HepG2 (cell line): Measurements from ENCODE around the gene FAM187B. TPM values are rescaled to one million over a fixed set of nuclear protein-coding genes. Genes with fewer than 3 reads are reported as not detected.

Experiments
- ATF1 ChIP-seq: IDR thresholded peaks from 2 replicates; pipeline ENCODE4 v1.6.1; 2016; ENCODE audit warnings: mild to moderate bottlenecking, control low read depth
- CAMTA2 ChIP-seq: sonication (generic); formaldehyde crosslinking; IDR thresholded peaks from 2 replicates; pipeline ENCODE4 v1.4.0; 2020; ENCODE audit warnings: mild to moderate bottlenecking, missing genetic modification reagents, borderline replicate concordance
- GFI1 ChIP-seq: sonication (generic); formaldehyde crosslinking; IDR thresholded peaks from 2 replicates; pipeline ENCODE4 v1.5.0; 2020; ENCODE audit warnings: missing genetic modification reagents, mild to moderate bottlenecking, borderline replicate concordance
- MYC ChIP-seq: sonication (generic); formaldehyde crosslinking; IDR thresholded peaks from 2 replicates; pipeline ENCODE4 v1.9.0; 2021; ENCODE audit warnings: missing genetic modification reagents, borderline replicate concordance
- PHB2 ChIP-seq: fragments of 450-650 bp; IDR thresholded peaks from 2 replicates; pipeline ENCODE4 v1.6.1; 2018; ENCODE audit not compliant: partially characterized antibody
- PHF21A ChIP-seq: sonication (generic); formaldehyde crosslinking; IDR thresholded peaks from 2 replicates; pipeline ENCODE4 v1.5.0; 2020; ENCODE audit warnings: mild to moderate bottlenecking, missing genetic modification reagents
- POGZ ChIP-seq: sonication (generic); formaldehyde crosslinking; IDR thresholded peaks from 2 replicates; pipeline ENCODE4 v1.4.0; 2020; ENCODE audit warnings: mild to moderate bottlenecking, missing genetic modification reagents
- SP140L ChIP-seq: sonication (generic); formaldehyde crosslinking; IDR thresholded peaks from 2 replicates; pipeline ENCODE4 v1.4.0; 2020; ENCODE audit warnings: missing genetic modification reagents, borderline replicate concordance
- STAT5B ChIP-seq: sonication (generic); formaldehyde crosslinking; IDR thresholded peaks from 2 replicates; pipeline ENCODE4 v1.4.0; 2020; ENCODE audit warnings: missing genetic modification reagents
- TEAD2 ChIP-seq: sonication (generic); formaldehyde crosslinking; IDR thresholded peaks from 2 replicates; pipeline ENCODE4 v1.9.0; 2021; ENCODE audit warnings: missing genetic modification reagents
- TEAD3 ChIP-seq: optimal IDR thresholded peaks from 2 replicates; pipeline ENCODE3; 2016; ENCODE audit warnings: borderline replicate concordance
- TGIF2 ChIP-seq: IDR thresholded peaks from 2 replicates; pipeline ENCODE4 v1.6.1; 2016; ENCODE audit warnings: control low read depth, missing compliant biosample characterization
- YY1 ChIP-seq: IDR thresholded peaks from 2 replicates; pipeline ENCODE4 v1.6.1; 2011; ENCODE audit warnings: low read length, low read depth, moderate library complexity, mild to moderate bottlenecking; ENCODE audit not compliant: insufficient read depth, insufficient replicate concordance
- ZMYM2 ChIP-seq: sonication (generic); formaldehyde crosslinking; IDR thresholded peaks from 2 replicates; pipeline ENCODE4 v1.8.0; 2022; ENCODE audit warnings: mild to moderate bottlenecking, missing genetic modification reagents
- ZNF557 ChIP-seq: sonication (generic); formaldehyde crosslinking; IDR thresholded peaks from 2 replicates; pipeline ENCODE4 v1.4.0; 2020; ENCODE audit warnings: missing genetic modification reagents
- ZNF619 ChIP-seq: sonication (generic); formaldehyde crosslinking; IDR thresholded peaks from 2 replicates; pipeline ENCODE4 v1.4.0; 2020; ENCODE audit warnings: mild to moderate bottlenecking, missing genetic modification reagents
- ZNF776 ChIP-seq: sonication (generic); formaldehyde crosslinking; IDR thresholded peaks from 2 replicates; pipeline ENCODE4 v1.4.0; 2020; ENCODE audit warnings: mild to moderate bottlenecking, missing genetic modification reagents
- polyA plus RNA-seq, 8 experiments: library from polyadenylated mRNA; depleted of rRNA in 3 of 8; stranded (reverse) in 7 of 8; unstranded in 1 of 8; fragments of >200 nt; fragmentation: Illumina TruSeq in 4 of 8; extraction: Trizol in 4 of 8; gene quantifications; 2 replicates each; pipeline versions ENCODE4 v1.2.1 to v1.2.3, GENCODE V29; 2011 to 2016; ENCODE audit warnings: low read depth in 4 of 8, missing spikeins in 1 of 8, mixed read lengths in 1 of 8; ENCODE audit not compliant: insufficient read depth in 1 of 8
- total RNA-seq, 5 experiments: library from RNA; depleted of rRNA; stranded (reverse); fragments of >200 nt; fragmentation: Illumina TruSeq; extraction: Trizol; gene quantifications; 2 replicates each; pipeline ENCODE4 v1.2.3, GENCODE V29; 2016; ENCODE audit warnings: low read depth in 1 of 5
- TF ChIP-seq, protein P1 (sequence below): sonication (generic); formaldehyde crosslinking; conservative IDR thresholded peaks from 2 replicates; pipeline ENCODE4 v1.8.0; 2022; ENCODE audit warnings: mild to moderate bottlenecking, moderate library complexity, missing genetic modification reagents
- TF ChIP-seq, protein P2 (sequence below): sonication (generic); formaldehyde crosslinking; IDR thresholded peaks from 2 replicates; pipeline ENCODE4 v1.5.0; 2020; ENCODE audit warnings: missing genetic modification reagents
- TF ChIP-seq, protein P3 (sequence below): sonication (generic); formaldehyde crosslinking; conservative IDR thresholded peaks from 2 replicates; pipeline ENCODE4 v1.4.0; 2020; ENCODE audit warnings: missing genetic modification reagents
- TF ChIP-seq, protein P4 (sequence below): sonication (generic); formaldehyde crosslinking; conservative IDR thresholded peaks from 2 replicates; pipeline ENCODE4 v1.4.0; 2020; ENCODE audit warnings: missing genetic modification reagents

Gene FAM187B
- total and polyA plus RNA-seq, 2 of the 13 experiments (the other 11 are each of a cell fraction or from before 2014, with no cell fraction given), result not detected

DNA sequence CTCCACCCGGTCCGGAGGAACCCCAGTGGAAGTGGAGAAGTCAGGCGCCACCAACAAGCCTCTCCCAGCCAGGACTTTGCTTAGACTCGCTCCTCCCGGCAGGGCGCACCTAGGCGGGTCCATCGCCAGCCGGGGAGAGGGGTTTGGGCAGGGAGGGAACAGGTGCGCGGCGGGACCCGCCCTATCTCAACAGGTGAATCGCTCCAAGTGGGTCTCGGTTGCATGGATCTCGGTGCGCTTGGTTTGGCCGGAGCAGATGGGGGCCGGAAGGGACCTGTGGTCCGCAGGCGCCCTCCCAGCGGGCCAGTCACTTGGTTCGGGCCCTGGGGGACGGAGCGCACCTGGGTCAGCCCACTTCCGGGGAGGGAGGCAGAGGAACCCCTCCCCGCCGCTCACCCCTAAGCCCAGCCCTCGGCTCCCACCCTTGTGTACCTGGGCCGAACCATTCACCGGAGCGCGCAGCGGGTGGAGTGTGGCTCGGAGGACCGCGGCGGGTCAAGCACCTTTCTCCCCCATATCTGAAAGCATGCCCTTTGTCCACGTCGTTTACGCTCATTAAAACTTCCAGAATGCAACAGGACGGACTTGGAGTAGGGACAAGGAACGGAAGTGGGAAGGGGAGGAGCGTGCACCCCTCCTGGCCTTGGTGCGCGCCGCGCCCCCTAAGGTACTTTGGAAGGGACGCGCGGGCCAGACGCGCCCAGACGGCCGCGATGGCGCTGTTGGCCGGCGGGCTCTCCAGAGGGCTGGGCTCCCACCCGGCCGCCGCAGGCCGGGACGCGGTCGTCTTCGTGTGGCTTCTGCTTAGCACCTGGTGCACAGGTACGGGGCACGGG lies 20.0 kb upstream of the FAM187B start, which contains the start of gene LSR (continued):
- TF ChIP-seq, protein P1, sequence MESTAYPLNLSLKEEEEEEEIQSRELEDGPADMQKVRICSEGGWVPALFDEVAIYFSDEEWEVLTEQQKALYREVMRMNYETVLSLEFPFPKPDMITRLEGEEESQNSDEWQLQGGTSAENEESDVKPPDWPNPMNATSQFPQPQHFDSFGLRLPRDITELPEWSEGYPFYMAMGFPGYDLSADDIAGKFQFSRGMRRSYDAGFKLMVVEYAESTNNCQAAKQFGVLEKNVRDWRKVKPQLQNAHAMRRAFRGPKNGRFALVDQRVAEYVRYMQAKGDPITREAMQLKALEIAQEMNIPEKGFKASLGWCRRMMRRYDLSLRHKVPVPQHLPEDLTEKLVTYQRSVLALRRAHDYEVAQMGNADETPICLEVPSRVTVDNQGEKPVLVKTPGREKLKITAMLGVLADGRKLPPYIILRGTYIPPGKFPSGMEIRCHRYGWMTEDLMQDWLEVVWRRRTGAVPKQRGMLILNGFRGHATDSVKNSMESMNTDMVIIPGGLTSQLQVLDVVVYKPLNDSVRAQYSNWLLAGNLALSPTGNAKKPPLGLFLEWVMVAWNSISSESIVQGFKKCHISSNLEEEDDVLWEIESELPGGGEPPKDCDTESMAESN (CRISPR knock-in tag), result peak; percentile 92; the same call in 1 of the 2 replicates
- TF ChIP-seq MYC (CRISPR knock-in tag) (peak; percentile 57; the same call in 1 of the 2 replicates), ZMYM2 (CRISPR knock-in tag) (0 out of 2 replicates have a peak, but pooled peaks have one; percentile 24), ZNF619 (peak; percentile 81), POGZ (peak; percentile 39; the same call in 1 of the 2 replicates), PHF21A (CRISPR knock-in tag) (no peak; the same call in 1 of the 2 replicates), CAMTA2 (no peak; the same call in 1 of the 2 replicates), GFI1 (CRISPR knock-in tag) (peak; percentile 81; the same call in 1 of the 2 replicates), YY1 (peak; percentile 90), ZNF776 (CRISPR knock-in tag) (peak; percentile 85), SP140L (CRISPR knock-in tag) (peak; percentile 47; the same call in 1 of the 2 replicates), ATF1 (CRISPR knock-in tag) (no peak), ZNF557 (CRISPR knock-in tag) (no peak), TEAD2 (CRISPR knock-in tag) (peak; percentile 46; the same call in 1 of the 2 replicates), TEAD3 (CRISPR knock-in tag) (peak; percentile 61), STAT5B (peak; percentile 84; the same call in 1 of the 2 replicates), PHB2 (no peak), TGIF2 (CRISPR knock-in tag) (no peak)
- TF ChIP-seq, protein P2, sequence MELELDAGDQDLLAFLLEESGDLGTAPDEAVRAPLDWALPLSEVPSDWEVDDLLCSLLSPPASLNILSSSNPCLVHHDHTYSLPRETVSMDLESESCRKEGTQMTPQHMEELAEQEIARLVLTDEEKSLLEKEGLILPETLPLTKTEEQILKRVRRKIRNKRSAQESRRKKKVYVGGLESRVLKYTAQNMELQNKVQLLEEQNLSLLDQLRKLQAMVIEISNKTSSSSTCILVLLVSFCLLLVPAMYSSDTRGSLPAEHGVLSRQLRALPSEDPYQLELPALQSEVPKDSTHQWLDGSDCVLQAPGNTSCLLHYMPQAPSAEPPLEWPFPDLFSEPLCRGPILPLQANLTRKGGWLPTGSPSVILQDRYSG (CRISPR knock-in tag), result 0 out of 2 replicates have a peak, but pooled peaks have one; percentile 5
- TF ChIP-seq, protein P3, sequence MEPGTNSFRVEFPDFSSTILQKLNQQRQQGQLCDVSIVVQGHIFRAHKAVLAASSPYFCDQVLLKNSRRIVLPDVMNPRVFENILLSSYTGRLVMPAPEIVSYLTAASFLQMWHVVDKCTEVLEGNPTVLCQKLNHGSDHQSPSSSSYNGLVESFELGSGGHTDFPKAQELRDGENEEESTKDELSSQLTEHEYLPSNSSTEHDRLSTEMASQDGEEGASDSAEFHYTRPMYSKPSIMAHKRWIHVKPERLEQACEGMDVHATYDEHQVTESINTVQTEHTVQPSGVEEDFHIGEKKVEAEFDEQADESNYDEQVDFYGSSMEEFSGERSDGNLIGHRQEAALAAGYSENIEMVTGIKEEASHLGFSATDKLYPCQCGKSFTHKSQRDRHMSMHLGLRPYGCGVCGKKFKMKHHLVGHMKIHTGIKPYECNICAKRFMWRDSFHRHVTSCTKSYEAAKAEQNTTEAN (CRISPR knock-in tag), result peak; percentile 76
- TF ChIP-seq, protein P4, sequence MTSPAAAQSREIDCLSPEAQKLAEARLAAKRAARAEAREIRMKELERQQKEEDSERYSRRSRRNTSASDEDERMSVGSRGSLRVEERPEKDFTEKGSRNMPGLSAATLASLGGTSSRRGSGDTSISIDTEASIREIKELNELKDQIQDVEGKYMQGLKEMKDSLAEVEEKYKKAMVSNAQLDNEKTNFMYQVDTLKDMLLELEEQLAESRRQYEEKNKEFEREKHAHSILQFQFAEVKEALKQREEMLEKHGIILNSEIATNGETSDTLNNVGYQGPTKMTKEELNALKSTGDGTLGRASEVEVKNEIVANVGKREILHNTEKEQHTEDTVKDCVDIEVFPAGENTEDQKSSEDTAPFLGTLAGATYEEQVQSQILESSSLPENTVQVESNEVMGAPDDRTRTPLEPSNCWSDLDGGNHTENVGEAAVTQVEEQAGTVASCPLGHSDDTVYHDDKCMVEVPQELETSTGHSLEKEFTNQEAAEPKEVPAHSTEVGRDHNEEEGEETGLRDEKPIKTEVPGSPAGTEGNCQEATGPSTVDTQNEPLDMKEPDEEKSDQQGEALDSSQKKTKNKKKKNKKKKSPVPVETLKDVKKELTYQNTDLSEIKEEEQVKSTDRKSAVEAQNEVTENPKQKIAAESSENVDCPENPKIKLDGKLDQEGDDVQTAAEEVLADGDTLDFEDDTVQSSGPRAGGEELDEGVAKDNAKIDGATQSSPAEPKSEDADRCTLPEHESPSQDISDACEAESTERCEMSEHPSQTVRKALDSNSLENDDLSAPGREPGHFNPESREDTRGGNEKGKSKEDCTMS (CRISPR knock-in tag), result no peak; the same call in 1 of the 2 replicates
